Tracheal epithelial cell (primary cell): ENCODE measurements around the gene LBP. TPM values are rescaled to one million over a fixed set of nuclear protein-coding genes. Genes with fewer than 3 reads are reported as not detected.

ENCODE experiments used
- total RNA-seq: library from RNA; depleted of rRNA; stranded (reverse); fragments of >200 nt; gene quantifications from 2 replicates; pipeline ENCODE4 v1.2.1, GENCODE V29; 2014

The LBP gene
- not detected in 2 replicates for total RNA-seq

DNA sequence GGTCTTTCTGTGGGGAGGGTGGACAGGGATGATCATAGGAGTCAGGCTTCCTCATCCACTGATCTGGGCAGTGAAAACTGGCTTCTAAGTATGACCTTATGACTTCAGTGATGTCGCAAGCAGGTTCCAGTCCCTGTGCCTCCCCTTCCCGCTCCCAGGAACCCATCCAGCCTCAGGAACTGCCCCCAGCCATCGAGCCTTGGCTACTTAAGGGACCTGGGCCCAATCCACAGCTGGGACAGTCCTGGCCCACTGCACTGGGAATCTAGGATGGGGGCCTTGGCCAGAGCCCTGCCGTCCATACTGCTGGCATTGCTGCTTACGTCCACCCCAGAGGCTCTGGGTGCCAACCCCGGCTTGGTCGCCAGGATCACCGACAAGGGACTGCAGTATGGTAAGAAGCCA, at the start of gene LBP:
TSS of gene LBP (plus strand) at position 236 of the 405 bp plus-strand sequence. CDS start at position 271, 35 bp downstream.

DNA sequence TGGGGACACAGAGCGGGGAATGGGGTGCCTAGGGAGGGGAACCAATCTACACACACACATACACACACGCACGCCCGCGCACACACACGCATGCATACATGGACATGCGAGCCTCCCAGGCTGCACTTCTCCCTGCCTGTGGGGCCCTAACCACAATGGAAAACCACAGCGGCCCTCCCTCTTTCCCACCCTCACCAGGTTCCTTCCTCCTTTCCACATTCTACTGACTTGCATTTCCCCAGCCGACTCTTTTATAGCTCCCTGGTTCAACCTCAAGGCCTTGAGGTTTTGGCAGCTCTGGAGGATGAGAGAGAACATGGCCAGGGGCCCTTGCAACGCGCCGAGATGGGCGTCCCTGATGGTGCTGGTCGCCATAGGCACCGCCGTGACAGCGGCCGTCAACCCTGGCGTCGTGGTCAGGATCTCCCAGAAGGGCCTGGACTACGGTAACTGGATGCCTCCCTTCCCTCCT, 42.3 kb upstream of the LBP start, which contains the start of gene BPI:
TSS of gene BPI (plus strand) at position 249 of the 472 bp plus-strand sequence. CDS start at position 317, 68 bp downstream.

Other genes starting within 250 kb of the LBP start
- gene TGM2, start 181.2 kb upstream of the LBP start, total RNA-seq = 2.6 and 67.5 TPM in 2 replicates
- gene KIAA1755, start 85.7 kb upstream of the LBP start, total RNA-seq = 0.21 and 0.24 TPM in 2 replicates
- not detected in 2 replicates for gene BPI, start 42.3 kb upstream of the LBP start, total RNA-seq
- gene SNHG17, start 88.8 kb downstream of the LBP start, total RNA-seq = 10.4 and 20.0 TPM in 2 replicates
- 20.0 and 20.5 TPM in 2 replicates for gene RALGAPB, start 126.4 kb downstream of the LBP start, total RNA-seq
- not detected in 2 replicates for gene ADIG, start 234.7 kb downstream of the LBP start, total RNA-seq